HepG2 (cell line): ENCODE results near the gene VSX1. TPM values are rescaled to one million over a fixed set of nuclear protein-coding genes. Genes with fewer than 3 reads are reported as not detected.

Experiments
- ATAC-seq: fragments of 200-7000 bp; cut with Tn5 transposase; 3 replicates; pipeline ENCODE4 v1.9.1; 2020; ENCODE audit warnings: mild to moderate bottlenecking, moderate library complexity
- BruUV-seq: library from RNA; stranded (reverse); fragments of 400-500 nt; replicated peaks from 2 replicates; lab custom pipeline; 2021; lab: Mats Ljungman, UMichigan
- CTCF ChIA-PET: fragments of 300-600 bp; formaldehyde crosslinking; extraction: SDS; loops from one replicate; lab custom pipeline; 2021; ENCODE audit warnings: low total read pairs, inconsistent platforms, low intra/inter-chr PET ratio; lab: Yijun Ruan, JAX
- POLR2A ChIA-PET: fragments of 350-600 bp; sonication (Branson Sonifier 250); formaldehyde crosslinking; loops from one replicate; lab custom pipeline; 2020; ENCODE audit warnings: antibody characterized with exemption, inconsistent platforms; lab: Yijun Ruan, JAX
- DNase-seq: peaks from one replicate; pipeline ENCODE4 v3.0.0-alpha.2; 2015; ENCODE audit warnings: low spot score
- FAIRE-seq: peaks from 3 replicates; lab custom pipeline; 2011; peaks lifted over from hg19 to GRCh38; lab: Jason Lieb, UNC
- H2AFZ ChIP-seq: one replicate; pipeline ENCODE4 v1.6.1; 2011; ENCODE audit warnings: low read length, inconsistent platforms
- H3K27ac ChIP-seq: fragments of 300-600 bp; 3 replicates; pipeline ENCODE4 v1.8.0; 2011; ENCODE audit warnings: mixed run types, mild to moderate bottlenecking, mixed read lengths, low read length, inconsistent platforms; ENCODE audit not compliant: insufficient read depth; ENCODE audit errors: extremely low read length
- H3K27me3 ChIP-seq, 2 experiments: fragments of 200-600 bp in 1 of 2; 2 replicates in 1 of 2; 3 replicates in 1 of 2; pipeline versions ENCODE4 v1.6.0 to v1.8.0; 2011; ENCODE audit warnings: low read length in 2 of 2, mild to moderate bottlenecking in 2 of 2, moderate library complexity in 2 of 2, inconsistent platforms in 1 of 2; ENCODE audit not compliant: insufficient read depth in 2 of 2, control insufficient read depth in 1 of 2
- H3K36me3 ChIP-seq, 2 experiments: fragments of 200-600 bp in 1 of 2; replicated peaks in 1 of 2; 2 replicates in 1 of 2; 3 replicates in 1 of 2; pipeline versions ENCODE4 v1.5.1 to v1.8.0; 2011; ENCODE audit warnings: low read length in 2 of 2, inconsistent platforms in 1 of 2; ENCODE audit not compliant: insufficient read depth in 2 of 2, control insufficient read depth in 1 of 2
- H3K4me1 ChIP-seq: 2 replicates; pipeline ENCODE4 v1.5.1; 2012; ENCODE audit warnings: low read length, inconsistent platforms; ENCODE audit not compliant: insufficient read depth
- H3K4me2 ChIP-seq: 2 replicates; pipeline ENCODE4 v1.6.0; 2011; ENCODE audit warnings: low read depth, low read length, inconsistent platforms
- H3K4me3 ChIP-seq, 3 experiments: fragments of 200-600 bp in 1 of 3; sonication (generic), shearing (Covaris generic) in 1 of 3; replicated peaks in 1 of 3; 2 replicates each; pipeline ENCODE4 v1.5.1; 2011 to 2016; ENCODE audit warnings: low read length in 3 of 3, inconsistent platforms in 2 of 3, low read depth in 2 of 3, mild to moderate bottlenecking in 2 of 3, control low read depth in 1 of 3, mixed read lengths in 1 of 3; ENCODE audit not compliant: insufficient read depth in 1 of 3
- H3K79me2 ChIP-seq: one replicate; pipeline ENCODE4 v1.6.1; 2011; ENCODE audit warnings: low read length, inconsistent platforms; ENCODE audit not compliant: insufficient read depth
- H3K9ac ChIP-seq: 2 replicates; pipeline ENCODE4 v1.6.0; 2011; ENCODE audit warnings: mild to moderate bottlenecking, low read depth, low read length, inconsistent platforms; ENCODE audit not compliant: insufficient read depth
- H3K9me3 ChIP-seq: 2 replicates; pipeline ENCODE4 v1.5.1; 2012; ENCODE audit warnings: mild to moderate bottlenecking, low read length
- H4K20me1 ChIP-seq: 2 replicates; pipeline ENCODE4 v1.6.0; 2011; ENCODE audit warnings: inconsistent platforms, mild to moderate bottlenecking, low read length, moderate library complexity; ENCODE audit not compliant: insufficient read depth
- DZIP1 ChIP-seq: sonication (generic); formaldehyde crosslinking; IDR thresholded peaks from 2 replicates; pipeline ENCODE4 v1.5.0; 2020; ENCODE audit warnings: mild to moderate bottlenecking, missing genetic modification reagents
- FOSL1 ChIP-seq: sonication (generic); formaldehyde crosslinking; IDR thresholded peaks from 2 replicates; pipeline ENCODE4 v1.9.0; 2021; ENCODE audit warnings: missing genetic modification reagents, borderline replicate concordance
- MTA1 ChIP-seq: sonication (generic); formaldehyde crosslinking; IDR thresholded peaks from 2 replicates; pipeline ENCODE4 v1.4.0; 2020; ENCODE audit warnings: missing genetic modification reagents, mild to moderate bottlenecking, borderline replicate concordance
- NFE2 ChIP-seq: sonication (generic); formaldehyde crosslinking; IDR thresholded peaks from 2 replicates; pipeline ENCODE4 v1.4.0; 2020; ENCODE audit warnings: missing genetic modification reagents
- SIN3A ChIP-seq: IDR thresholded peaks from 2 replicates; pipeline ENCODE4 v1.6.1; 2011; ENCODE audit warnings: low read depth, mild to moderate bottlenecking, control low read depth, low read length, borderline replicate concordance
- TEF ChIP-seq: sonication (generic); formaldehyde crosslinking; IDR thresholded peaks from 2 replicates; pipeline ENCODE4 v1.5.0; 2020; ENCODE audit warnings: missing genetic modification reagents
- XBP1 ChIP-seq: sonication (generic); formaldehyde crosslinking; IDR thresholded peaks from 2 replicates; pipeline ENCODE4 v1.5.0; 2020; ENCODE audit warnings: missing genetic modification reagents
- ZNF251 ChIP-seq: sonication (generic); formaldehyde crosslinking; IDR thresholded peaks from 2 replicates; pipeline ENCODE4 v1.9.0; 2021; ENCODE audit warnings: mild to moderate bottlenecking, missing genetic modification reagents
- ZSCAN29 ChIP-seq: sonication (generic); formaldehyde crosslinking; conservative IDR thresholded peaks from 2 replicates; pipeline ENCODE4 v1.4.0; 2020; ENCODE audit warnings: mild to moderate bottlenecking, missing genetic modification reagents
- WGBS: methylation state at CpG from one replicate; pipeline ENCODE4 v1.1.6; 2017; ENCODE audit warnings: low lambda C conversion rate; 5-methylcytosine and 5-hydroxymethylcytosine counted together
- in situ Hi-C: cut with HindIII; loops from 2 replicates; pipeline ENCODE4 v1.10.0; 2017; ENCODE audit warnings: low pct_unique_long_range_greater_than_20kb; ENCODE audit not compliant: extremely low pct_ligation_motif_present
- intact Hi-C: fragments of 100-400 bp; cut with micrococcal nuclease; formaldehyde crosslinking; loops from one replicate; pipeline ENCODE4 v1.10.0; 2022; ENCODE audit not compliant: unreplicated experiment
- polyA plus RNA-seq, 8 experiments: library from polyadenylated mRNA; depleted of rRNA in 3 of 8; stranded (reverse) in 7 of 8; unstranded in 1 of 8; fragments of >200 nt; fragmentation: Illumina TruSeq in 4 of 8; extraction: Trizol in 4 of 8; gene quantifications; 2 replicates each; pipeline versions ENCODE4 v1.2.1 to v1.2.3, GENCODE V29; 2011 to 2016; ENCODE audit warnings: low read depth in 4 of 8, missing spikeins in 1 of 8, mixed read lengths in 1 of 8; ENCODE audit not compliant: insufficient read depth in 1 of 8
- total RNA-seq, 5 experiments: library from RNA; depleted of rRNA; stranded (reverse); fragments of >200 nt; fragmentation: Illumina TruSeq; extraction: Trizol; gene quantifications; 2 replicates each; pipeline ENCODE4 v1.2.3, GENCODE V29; 2016; ENCODE audit warnings: low read depth in 1 of 5

Gene VSX1
- total and polyA plus RNA-seq, 2 of the 13 experiments (the other 11 are each of a cell fraction or from before 2014, with no cell fraction given) = 0.04 TPM; not detected in 1

GRCh38 chr20:25064561-25065071 lies 17.3 kb downstream of the VSX1 start (continued):
- no peak for TF ChIP-seq DZIP1 (CRISPR knock-in tag)
- no peak for TF ChIP-seq ZSCAN29 (CRISPR knock-in tag)
- 0 out of 2 replicates have a peak, but pooled peaks have one; percentile 8 for TF ChIP-seq FOSL1 (CRISPR knock-in tag)
- no peak for TF ChIP-seq ZNF251 (CRISPR knock-in tag)
- no peak for TF ChIP-seq XBP1 (CRISPR knock-in tag)
- TF ChIP-seq MTA1 (CRISPR knock-in tag) = 0 out of 2 replicates have a peak, but pooled peaks have one; percentile 1
- TF ChIP-seq TEF (CRISPR knock-in tag) = 0 out of 2 replicates have a peak, but pooled peaks have one; percentile 19

GRCh38 chr20:25063981-25064380 lies 18.0 kb downstream of the VSX1 start:
- CTCF ChIA-PET = interaction anchor here (5.4 kb wide), 1 partner anchor 69 kb away, joined by 138 read pairs; the partner anchor contains the start of gene APMAP
- 63% methylated on average over 2 of the region's 2 CpGs for WGBS
- H3K27me3 ChIP-seq = peaks cover 0 to 21% of the 10 kb centered on the region in 2 experiments; a peak in 3 of 5 replicates

More at GRCh38 chr20:25063981-25064380, 18.0 kb downstream of the VSX1 start:
- Histone ChIP-seq H3K4me1 (peaks cover 80% of the 10 kb centered on the region), H3K4me2 (no peak overlapping the region), H3K36me3 (no peaks in the 10 kb centered on the region), H3K27ac (no peak overlapping the region), H3K9ac (no peak overlapping the region), H3K9me3 (no peaks in the 10 kb centered on the region), H4K20me1 (no peaks in the 10 kb centered on the region), H3K4me3 (no peak overlapping the region), H3K79me2 (no peaks in the 10 kb centered on the region), H2AFZ (no peak overlapping the region)
- in situ Hi-C loops (loop anchor here (5.0 kb wide), 1 partner anchor 67 kb away; no protein-coding TSS in a partner anchor), intact Hi-C loops (no loop called here)
- no peak for DNase-seq
- ATAC-seq = no peak
- no TSS peak for BruUV-seq
- TF ChIP-seq SIN3A (no peak), NFE2 (CRISPR knock-in tag) (no peak)
- POLR2A ChIA-PET = interaction anchor here (1.6 to 2.2 kb wide), 2 partner anchors 31 to 183 kb away, joined by 3 to 10 read pairs; no protein-coding TSS in a partner anchor
- FAIRE-seq = no peak
